GM18505 (cell line): ENCODE measurements around the gene STAC2.

ENCODE experiments used
- ATAC-seq: cut with Tn5 transposase; IDR thresholded peaks from one replicate; pipeline ENCODE4 v1.9.1; 2021; ENCODE audit not compliant: unreplicated experiment
- POLR2A ChIP-seq: IDR thresholded peaks from 4 replicates; pipeline ENCODE4 v1.6.1; 2011; ENCODE audit warnings: borderline replicate concordance; ENCODE audit not compliant: insufficient read depth, insufficient read length; ENCODE audit errors: extremely low read depth

STAC2 gene

DNA sequence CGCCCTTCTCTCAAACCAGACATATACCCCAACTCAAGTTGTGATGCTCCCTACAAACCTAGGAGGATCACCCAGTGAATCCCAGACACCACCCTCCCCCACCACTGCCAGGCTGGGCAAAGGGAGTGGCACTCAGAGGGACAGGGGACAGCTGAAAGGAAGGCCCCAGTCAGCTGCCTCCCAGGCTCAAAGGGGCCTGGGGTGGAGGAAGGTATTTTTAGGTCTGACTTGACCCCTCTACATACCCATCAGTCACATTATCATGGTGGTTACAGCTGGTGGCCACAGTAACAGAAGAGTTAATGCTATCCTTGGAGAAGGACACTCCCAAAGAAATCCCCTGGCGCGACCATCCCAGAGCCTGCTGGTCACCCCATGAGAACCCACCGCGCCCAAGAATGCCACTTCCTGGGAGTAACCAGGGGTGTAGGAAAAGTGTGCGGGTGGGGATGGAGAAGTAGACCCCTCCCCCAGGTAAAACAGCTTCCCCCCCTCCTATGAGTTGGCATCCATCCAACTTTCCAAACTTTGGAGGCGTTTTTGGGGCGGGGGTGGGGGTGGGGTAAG is 29.4 kb downstream of the STAC2 start:
- TF ChIP-seq POLR2A, result no peak
- ATAC-seq, result no peak

- TF ChIP-seq POLR2A, result no peak
- ATAC-seq, result no peak
These were observed 30.1 kb downstream of the STAC2 start for GRCh38 chr17:39195568-39196160.

DNA sequence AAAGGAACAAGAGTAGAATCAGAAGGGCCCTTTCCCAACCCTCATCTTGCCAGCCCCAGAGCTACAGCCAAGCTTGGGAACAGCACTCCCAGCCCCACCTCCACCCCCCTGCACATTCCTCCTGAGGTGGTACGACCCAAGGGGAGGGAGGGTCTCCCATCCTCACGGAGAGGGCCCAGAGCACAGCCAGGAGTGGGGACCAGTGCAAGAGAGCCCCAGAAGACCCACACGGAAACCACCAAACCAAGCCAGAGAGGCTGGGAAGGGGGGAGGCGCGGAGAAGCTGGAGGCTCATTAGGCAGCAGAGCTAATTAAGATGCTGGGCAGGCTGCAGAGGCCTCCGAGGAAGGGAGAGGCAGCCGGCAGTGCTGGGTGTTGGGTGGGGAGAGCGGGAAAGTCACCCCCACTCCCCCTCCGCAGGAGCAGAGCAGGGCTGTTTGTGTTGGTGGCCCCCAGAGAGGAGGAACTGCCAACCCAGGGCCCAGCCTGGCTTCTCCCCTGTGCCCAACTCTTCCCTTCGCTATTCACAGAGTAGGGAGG is 30.7 kb downstream of the STAC2 start:
- ATAC-seq, result no peak
- TF ChIP-seq POLR2A, result no peak

- ATAC-seq, result no peak
- no peak for TF ChIP-seq POLR2A
These were observed 31.4 kb downstream of the STAC2 start for GRCh38 chr17:39194089-39194984.

- TF ChIP-seq POLR2A, result no peak
- no peak for ATAC-seq
These were observed 32.4 kb downstream of the STAC2 start for GRCh38 chr17:39193346-39193745.

- no peak for TF ChIP-seq POLR2A
- no peak for ATAC-seq
These were observed 32.8 kb downstream of the STAC2 start for GRCh38 chr17:39192901-39193300.

DNA sequence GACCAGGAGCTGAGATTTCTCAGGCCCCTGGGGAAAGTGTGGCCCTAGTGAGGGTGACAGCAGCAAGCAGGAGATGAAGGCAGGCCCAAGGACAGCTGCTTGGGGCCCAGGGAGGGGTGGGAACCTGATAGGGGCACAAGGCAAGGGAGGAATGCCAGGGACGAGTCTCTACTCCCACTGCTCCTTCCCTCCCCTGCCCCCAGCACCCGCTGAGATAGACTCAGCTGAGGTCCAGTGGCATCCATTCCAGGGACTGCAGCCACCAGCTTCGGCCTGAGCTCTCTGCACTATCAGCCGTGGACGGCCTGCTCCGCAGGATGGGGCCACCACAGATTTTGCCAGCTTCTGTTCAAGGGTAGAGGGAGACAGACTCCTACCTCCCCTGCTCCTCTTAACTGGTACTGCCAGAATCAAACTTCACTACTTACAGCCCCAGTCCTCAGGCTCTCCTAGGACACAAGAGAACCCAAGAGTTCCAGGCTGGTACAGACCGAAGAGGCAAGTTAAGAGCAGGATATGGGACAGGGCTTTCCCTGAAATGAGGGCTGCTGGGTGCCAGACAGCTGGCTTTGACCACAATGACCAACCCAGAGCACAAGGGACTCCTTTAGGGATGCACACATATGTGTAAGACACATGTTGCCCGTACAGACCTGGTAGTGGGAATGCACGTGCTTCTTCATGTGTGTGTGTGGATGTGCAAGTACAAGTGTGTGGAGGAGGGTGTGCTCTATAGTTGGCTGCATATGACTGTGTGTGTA is 33.8 kb downstream of the STAC2 start:
- no peak for TF ChIP-seq POLR2A
- no peak for ATAC-seq

- TF ChIP-seq POLR2A, result no peak
- no peak for ATAC-seq
These were observed 38.5 kb downstream of the STAC2 start for GRCh38 chr17:39187152-39187830.

DNA sequence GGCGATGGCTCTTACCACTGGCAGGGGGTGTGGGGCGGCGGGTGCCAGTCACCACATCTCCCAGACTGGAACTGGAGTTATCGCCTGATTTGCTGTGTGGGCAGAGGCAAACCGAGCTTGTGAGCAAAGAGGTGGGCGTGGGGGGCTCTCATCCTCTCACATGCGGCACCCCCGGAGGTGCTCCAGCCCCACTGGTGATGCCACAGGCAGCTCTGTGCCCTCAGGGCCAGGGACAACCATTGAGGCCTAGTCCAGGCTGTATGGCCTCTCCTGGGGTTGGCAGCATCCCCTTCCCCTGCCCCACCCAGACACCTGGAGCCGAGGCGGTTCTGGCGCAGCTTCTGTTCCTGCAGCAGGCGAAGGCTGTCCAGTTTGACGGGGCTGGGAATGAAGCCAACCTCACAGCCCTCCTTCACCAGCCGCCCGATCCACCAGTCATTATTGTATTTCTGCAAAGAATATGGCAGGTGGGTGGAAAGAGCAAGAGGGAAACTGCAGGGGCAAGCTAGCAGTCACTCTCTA is 39.2 kb downstream of the STAC2 start:
- no peak for TF ChIP-seq POLR2A
- no peak for ATAC-seq

- ATAC-seq, result no peak
- no peak for TF ChIP-seq POLR2A
These were observed 42.0 kb downstream of the STAC2 start for GRCh38 chr17:39183720-39184119.

- no peak for ATAC-seq
- TF ChIP-seq POLR2A, result no peak
These were observed 42.7 kb downstream of the STAC2 start for GRCh38 chr17:39183045-39183444.

DNA sequence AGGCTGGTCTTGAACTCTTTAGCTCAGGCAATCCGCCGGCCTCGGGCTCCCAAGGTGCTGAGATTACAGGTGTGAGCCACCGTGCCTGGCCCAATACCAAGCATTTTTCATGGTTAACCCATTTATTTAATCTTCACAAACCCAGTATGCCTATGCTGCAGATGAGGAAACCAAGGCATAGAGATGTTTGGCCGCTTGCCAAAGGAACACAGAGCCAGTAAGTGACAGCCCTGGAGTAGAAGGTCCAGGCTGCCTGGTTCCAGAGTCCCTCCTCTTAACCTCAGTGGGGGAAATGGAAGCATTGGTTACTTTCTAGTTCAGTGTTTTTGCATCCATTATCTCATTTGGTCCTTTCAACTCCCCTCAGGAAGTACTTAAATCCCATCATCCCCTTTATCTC is 44.4 kb downstream of the STAC2 start:
- no peak for ATAC-seq
- no peak for TF ChIP-seq POLR2A

DNA sequence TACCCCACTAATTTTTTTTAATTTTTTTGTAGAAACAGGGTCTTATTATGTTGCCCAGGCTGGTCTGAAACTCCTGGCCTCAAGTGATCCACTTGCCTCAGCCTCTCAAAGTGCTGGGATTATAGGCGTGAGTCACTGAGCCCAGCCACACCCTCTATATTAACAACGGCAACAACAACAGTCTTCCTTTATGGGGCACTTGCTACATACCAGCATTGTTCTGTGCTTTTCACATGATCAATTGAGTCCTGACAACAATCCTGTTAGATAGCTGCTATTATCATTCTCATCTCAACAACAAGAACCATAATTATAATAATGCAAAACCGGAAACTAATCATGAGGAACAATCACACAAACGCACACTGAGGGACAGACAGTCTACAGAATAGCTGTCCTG is 47.2 kb downstream of the STAC2 start:
- ATAC-seq, result no peak

DNA sequence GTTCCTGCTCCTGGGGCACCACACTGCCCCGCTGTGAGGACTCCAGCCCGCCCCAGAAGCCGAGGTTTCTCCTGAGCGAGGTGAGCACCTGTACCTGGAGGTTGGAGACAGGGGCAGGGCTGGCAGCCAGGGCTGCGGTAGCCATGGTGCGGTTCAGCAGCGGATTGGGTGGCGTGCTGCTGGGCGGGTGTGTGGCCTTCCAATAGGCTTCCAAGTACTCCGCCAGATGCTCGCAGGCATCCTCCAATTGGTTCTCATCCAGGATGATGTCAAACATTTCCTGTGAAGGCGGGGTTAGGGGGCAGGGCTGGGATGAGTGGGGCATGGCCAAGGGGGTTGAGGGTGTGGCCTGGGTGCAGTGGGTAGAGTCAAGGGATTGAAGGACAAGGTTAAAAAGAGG is 48.5 kb downstream of the STAC2 start:
- ATAC-seq, result no peak
- TF ChIP-seq POLR2A, result no peak

More for the DNA sequence above, 47.2 kb downstream of the STAC2 start:
- no peak for TF ChIP-seq POLR2A
